GM23338 (cell line): ENCODE results near the gene MDH1. TPM values are rescaled to one million over a fixed set of nuclear protein-coding genes. Genes with fewer than 3 reads are reported as not detected.

Experiments used
- ATAC-seq: fragments of 200-7000 bp; cut with Tn5 transposase; 3 replicates; pipeline ENCODE4 v1.9.1; 2020
- DNase-seq: peaks from one replicate; pipeline ENCODE4 v3.0.0-alpha.2; 2015; ENCODE audit warnings: low spot score
- H2AFZ ChIP-seq: fragments of 200-600 bp; sonication (generic); 2 replicates; pipeline ENCODE4 v1.8.0; 2016; ENCODE audit warnings: antibody characterized with exemption, mild to moderate bottlenecking, moderate library complexity
- H3F3A ChIP-seq: fragments of 200-600 bp; sonication (generic); replicated peaks from 2 replicates; pipeline ENCODE4 v1.8.0; 2017; ENCODE audit warnings: antibody characterized with exemption, mixed run types, low read depth
- H3K27ac ChIP-seq: fragments of 200-600 bp; sonication (generic); 2 replicates; pipeline ENCODE4 v1.6.1; 2016; ENCODE audit warnings: low read depth
- H3K27me3 ChIP-seq: fragments of 200-600 bp; sonication (generic); 2 replicates; pipeline ENCODE4 v1.8.0; 2016; ENCODE audit warnings: mild to moderate bottlenecking, mixed run types, moderate library complexity; ENCODE audit not compliant: insufficient read depth
- H3K36me3 ChIP-seq: fragments of 200-600 bp; sonication (generic); 2 replicates; pipeline ENCODE4 v1.8.0; 2016; ENCODE audit warnings: mild to moderate bottlenecking; ENCODE audit not compliant: insufficient read depth
- H3K4me1 ChIP-seq: fragments of 200-600 bp; sonication (generic); 2 replicates; pipeline ENCODE4 v1.8.0; 2016; ENCODE audit warnings: mild to moderate bottlenecking, moderate library complexity; ENCODE audit not compliant: insufficient read depth
- H3K4me2 ChIP-seq: fragments of 200-600 bp; sonication (generic); 2 replicates; pipeline ENCODE4 v1.7.1; 2017; ENCODE audit warnings: mixed run types
- H3K4me3 ChIP-seq: fragments of 200-600 bp; sonication (generic); 2 replicates; pipeline ENCODE4 v1.6.1; 2016; ENCODE audit warnings: mixed run types
- H3K79me2 ChIP-seq: fragments of 200-600 bp; sonication (generic); replicated peaks from 2 replicates; pipeline ENCODE4 v1.8.0; 2017; ENCODE audit warnings: mild to moderate bottlenecking; ENCODE audit not compliant: insufficient read depth
- H3K9me2 ChIP-seq: fragments of 200-600 bp; sonication (generic); 2 replicates; pipeline ENCODE4 v1.8.0; 2017; ENCODE audit not compliant: insufficient read depth
- H4K20me1 ChIP-seq: fragments of 200-600 bp; sonication (generic); replicated peaks from 2 replicates; pipeline ENCODE4 v1.8.0; 2017; ENCODE audit warnings: mild to moderate bottlenecking; ENCODE audit not compliant: insufficient read depth
- H3K27ac Mint-ChIP-seq: 2 replicates; pipeline ENCODE4 v1.8.0; 2020; ENCODE audit warnings: inconsistent platforms, mild to moderate bottlenecking, moderate library complexity, mixed read lengths
- H3K27me3 Mint-ChIP-seq: 3 replicates; pipeline ENCODE4 v1.8.0; 2022; ENCODE audit warnings: low read depth, mild to moderate bottlenecking, moderate library complexity, mixed read lengths, inconsistent platforms; ENCODE audit not compliant: insufficient read depth, poor library complexity
- H3K36me3 Mint-ChIP-seq: 3 replicates; pipeline ENCODE4 v1.8.0; 2021; ENCODE audit warnings: low read depth, mild to moderate bottlenecking, inconsistent platforms, moderate library complexity, mixed read lengths
- H3K4me1 Mint-ChIP-seq: 3 replicates; pipeline ENCODE4 v1.8.0; 2020; ENCODE audit warnings: mild to moderate bottlenecking, inconsistent platforms, mixed read lengths
- H3K4me3 Mint-ChIP-seq: 3 replicates; pipeline ENCODE4 v1.8.0; 2021; ENCODE audit warnings: moderate library complexity, mild to moderate bottlenecking, inconsistent platforms, mixed read lengths
- H3K9me3 Mint-ChIP-seq: 3 replicates; pipeline ENCODE4 v1.8.0; 2020; ENCODE audit warnings: moderate library complexity, mild to moderate bottlenecking, inconsistent platforms, mixed read lengths
- CREB1 ChIP-seq: fragments of 250-450 bp; sonication (Bioruptor Pico); IDR thresholded peaks from 2 replicates; pipeline ENCODE4 v1.5.0; 2020; ENCODE audit warnings: low read depth, mild to moderate bottlenecking, moderate library complexity
- EZH2 ChIP-seq: fragments of 200-600 bp; sonication (generic); IDR thresholded peaks from one replicate; pipeline ENCODE4 v1.8.0; 2017; ENCODE audit warnings: antibody characterized with exemption, mild to moderate bottlenecking, low read depth; ENCODE audit not compliant: unreplicated experiment
- JUNB ChIP-seq: IDR thresholded peaks from one replicate; pipeline ENCODE4 v1.6.1; 2016; ENCODE audit warnings: antibody characterized with exemption; ENCODE audit not compliant: unreplicated experiment
- NANOG ChIP-seq: IDR thresholded peaks from 2 replicates; pipeline ENCODE4 v1.6.1; 2016; ENCODE audit warnings: antibody characterized with exemption, borderline replicate concordance
- ZNF114 ChIP-seq: fragments of 250-450 bp; sonication (Bioruptor Pico); IDR thresholded peaks from 2 replicates; pipeline ENCODE4 v1.5.0; 2020; ENCODE audit warnings: mild to moderate bottlenecking, moderate library complexity
- polyA plus RNA-seq: library from polyadenylated mRNA; unstranded; fragments of >200 nt; fragmentation: Nextera tagmentation; extraction: Ambion mirVana; gene quantifications from 2 replicates; pipeline ENCODE4 v1.2.1, GENCODE V29; 2016
- total RNA-seq: library from RNA; depleted of rRNA; stranded (reverse); fragments of >200 nt; shearing (Covaris generic); gene quantifications from 2 replicates; pipeline ENCODE4 v1.2.3, GENCODE V29; 2014
- TF ChIP-seq, protein P1 (sequence below): IDR thresholded peaks from one replicate; pipeline ENCODE4 v1.6.1; 2018; ENCODE audit warnings: antibody characterized with exemption; ENCODE audit not compliant: unreplicated experiment
- TF ChIP-seq, protein P2 (sequence below): IDR thresholded peaks from 2 replicates; pipeline ENCODE4 v1.6.1; 2016; ENCODE audit warnings: antibody characterized with exemption
- TF ChIP-seq, protein P3 (sequence below), 2 experiments: fragments of 200-600 bp in 1 of 2; sonication (generic) in 1 of 2; conservative IDR thresholded peaks; 2 replicates each; pipeline versions ENCODE4 v1.5.1 to v1.6.1; 2016 to 2017; ENCODE audit warnings: antibody characterized with exemption in 2 of 2, low read depth in 2 of 2, mild to moderate bottlenecking in 2 of 2, moderate library complexity in 1 of 2

MDH1 gene
- total and polyA plus RNA-seq, 2 experiments from 2014 or later, result 275 to 503 TPM

DNA sequence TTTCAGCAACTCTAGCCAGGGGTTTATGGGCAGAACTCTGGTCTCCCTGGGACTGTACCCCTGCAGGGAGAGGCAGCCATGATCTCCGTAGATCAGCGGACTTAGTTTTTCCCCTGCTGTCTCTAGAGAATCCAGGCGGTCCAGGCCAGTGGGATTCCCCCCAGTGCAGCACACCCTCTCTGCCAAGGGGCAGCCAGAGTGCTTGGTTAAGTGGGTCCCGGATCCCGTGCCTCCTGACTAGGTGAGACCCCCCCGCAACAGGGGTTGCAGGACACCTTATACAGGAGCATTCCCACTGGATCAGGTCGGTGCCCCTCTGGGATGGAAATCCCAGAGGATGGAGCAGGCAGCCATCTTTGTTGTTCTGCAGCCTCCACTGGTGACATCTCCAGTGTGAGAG is 33.5 kb upstream of the MDH1 start:
- Histone ChIP-seq H3K27me3 (no peaks in the 10 kb centered on the region), H3K79me2 (peaks cover 25% of the 10 kb centered on the region), H4K20me1 (no peaks in the 10 kb centered on the region), H3K4me3 (no peak overlapping the region), H3K4me2 (no peak overlapping the region), H3K9me2 (peaks cover 6% of the 10 kb centered on the region; the same call in 1 of the 2 replicates), H3K27ac (no peak overlapping the region), H2AFZ (no peak overlapping the region), H3F3A (0 out of 2 replicates have a peak, but pooled peaks cover under 1% of the 10 kb centered on the region), H3K36me3 (no peaks in the 10 kb centered on the region), H3K4me1 (peaks cover 9% of the 10 kb centered on the region)
- H3K4me3 Mint-ChIP-seq, result no peak overlapping the region; the same call in 2 of the 3 replicates
- DNase-seq (no peak), ATAC-seq (no peak)
- TF ChIP-seq CREB1 (CRISPR knock-in tag), result no peak
- TF ChIP-seq, protein P1, sequence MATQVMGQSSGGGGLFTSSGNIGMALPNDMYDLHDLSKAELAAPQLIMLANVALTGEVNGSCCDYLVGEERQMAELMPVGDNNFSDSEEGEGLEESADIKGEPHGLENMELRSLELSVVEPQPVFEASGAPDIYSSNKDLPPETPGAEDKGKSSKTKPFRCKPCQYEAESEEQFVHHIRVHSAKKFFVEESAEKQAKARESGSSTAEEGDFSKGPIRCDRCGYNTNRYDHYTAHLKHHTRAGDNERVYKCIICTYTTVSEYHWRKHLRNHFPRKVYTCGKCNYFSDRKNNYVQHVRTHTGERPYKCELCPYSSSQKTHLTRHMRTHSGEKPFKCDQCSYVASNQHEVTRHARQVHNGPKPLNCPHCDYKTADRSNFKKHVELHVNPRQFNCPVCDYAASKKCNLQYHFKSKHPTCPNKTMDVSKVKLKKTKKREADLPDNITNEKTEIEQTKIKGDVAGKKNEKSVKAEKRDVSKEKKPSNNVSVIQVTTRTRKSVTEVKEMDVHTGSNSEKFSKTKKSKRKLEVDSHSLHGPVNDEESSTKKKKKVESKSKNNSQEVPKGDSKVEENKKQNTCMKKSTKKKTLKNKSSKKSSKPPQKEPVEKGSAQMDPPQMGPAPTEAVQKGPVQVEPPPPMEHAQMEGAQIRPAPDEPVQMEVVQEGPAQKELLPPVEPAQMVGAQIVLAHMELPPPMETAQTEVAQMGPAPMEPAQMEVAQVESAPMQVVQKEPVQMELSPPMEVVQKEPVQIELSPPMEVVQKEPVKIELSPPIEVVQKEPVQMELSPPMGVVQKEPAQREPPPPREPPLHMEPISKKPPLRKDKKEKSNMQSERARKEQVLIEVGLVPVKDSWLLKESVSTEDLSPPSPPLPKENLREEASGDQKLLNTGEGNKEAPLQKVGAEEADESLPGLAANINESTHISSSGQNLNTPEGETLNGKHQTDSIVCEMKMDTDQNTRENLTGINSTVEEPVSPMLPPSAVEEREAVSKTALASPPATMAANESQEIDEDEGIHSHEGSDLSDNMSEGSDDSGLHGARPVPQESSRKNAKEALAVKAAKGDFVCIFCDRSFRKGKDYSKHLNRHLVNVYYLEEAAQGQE, result no peak
- no peak for TF ChIP-seq JUNB
- H3K9me3 Mint-ChIP-seq, result peaks cover 43% of the 10 kb centered on the region
- peaks cover 11% of the 10 kb centered on the region for H3K4me1 Mint-ChIP-seq
- peaks cover 54% of the 10 kb centered on the region for H3K36me3 Mint-ChIP-seq
- H3K27ac Mint-ChIP-seq, result no peak overlapping the region
- peaks cover 6% of the 10 kb centered on the region for H3K27me3 Mint-ChIP-seq

DNA sequence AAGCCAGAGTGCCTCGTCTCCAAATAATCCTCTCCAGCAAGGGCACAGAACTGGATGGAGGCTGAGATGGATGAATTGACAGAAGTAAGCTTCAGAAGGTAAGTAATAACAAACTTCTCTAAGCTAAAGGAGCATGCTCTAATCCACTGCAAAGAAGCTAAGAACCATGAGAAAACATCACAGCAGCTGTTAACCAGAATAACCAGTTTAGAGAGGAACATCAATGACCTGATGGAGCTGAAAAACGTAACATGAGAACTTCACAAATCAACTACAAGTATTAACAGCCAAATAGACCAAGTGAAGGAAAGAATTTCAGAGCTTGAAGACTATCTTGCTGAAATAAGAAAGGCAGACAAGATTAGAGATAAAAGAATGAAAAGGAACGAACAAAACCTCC is 32.8 kb upstream of the MDH1 start:
- no peaks in the 10 kb centered on the region for H3K27me3 ChIP-seq
- peaks cover 9% of the 10 kb centered on the region for H3K4me1 ChIP-seq
- H3K9me2 ChIP-seq, result peaks cover 6% of the 10 kb centered on the region; the same call in 1 of the 2 replicates
- H2AFZ ChIP-seq, result no peak overlapping the region
- DNase-seq (peak; percentile 25), ATAC-seq (0 out of 3 replicates have a peak, but pooled peaks have one; percentile 27)
- H3K36me3 ChIP-seq, result no peaks in the 10 kb centered on the region
- H3K4me1 Mint-ChIP-seq, result peaks cover 11% of the 10 kb centered on the region
- H3K9me3 Mint-ChIP-seq, result peaks cover 49% of the 10 kb centered on the region
- H4K20me1 ChIP-seq, result no peaks in the 10 kb centered on the region
- peaks cover 8% of the 10 kb centered on the region for H3K27me3 Mint-ChIP-seq
- peaks cover 27% of the 10 kb centered on the region for H3K79me2 ChIP-seq
- no peaks in the 10 kb centered on the region for H3F3A ChIP-seq
- no peak overlapping the region for H3K27ac ChIP-seq
- H3K4me3 Mint-ChIP-seq, result peak overlapping the region; percentile 3; the same call in 1 of the 3 replicates
- H3K27ac Mint-ChIP-seq, result no peak overlapping the region
- no peak overlapping the region for H3K4me3 ChIP-seq
- peaks cover 61% of the 10 kb centered on the region for H3K36me3 Mint-ChIP-seq
- peak overlapping the region; percentile 13 for H3K4me2 ChIP-seq
- TF ChIP-seq CREB1 (CRISPR knock-in tag), result no peak
- TF ChIP-seq, protein P2, sequence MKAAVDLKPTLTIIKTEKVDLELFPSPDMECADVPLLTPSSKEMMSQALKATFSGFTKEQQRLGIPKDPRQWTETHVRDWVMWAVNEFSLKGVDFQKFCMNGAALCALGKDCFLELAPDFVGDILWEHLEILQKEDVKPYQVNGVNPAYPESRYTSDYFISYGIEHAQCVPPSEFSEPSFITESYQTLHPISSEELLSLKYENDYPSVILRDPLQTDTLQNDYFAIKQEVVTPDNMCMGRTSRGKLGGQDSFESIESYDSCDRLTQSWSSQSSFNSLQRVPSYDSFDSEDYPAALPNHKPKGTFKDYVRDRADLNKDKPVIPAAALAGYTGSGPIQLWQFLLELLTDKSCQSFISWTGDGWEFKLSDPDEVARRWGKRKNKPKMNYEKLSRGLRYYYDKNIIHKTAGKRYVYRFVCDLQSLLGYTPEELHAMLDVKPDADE, result no peak
- TF ChIP-seq, protein P3, sequence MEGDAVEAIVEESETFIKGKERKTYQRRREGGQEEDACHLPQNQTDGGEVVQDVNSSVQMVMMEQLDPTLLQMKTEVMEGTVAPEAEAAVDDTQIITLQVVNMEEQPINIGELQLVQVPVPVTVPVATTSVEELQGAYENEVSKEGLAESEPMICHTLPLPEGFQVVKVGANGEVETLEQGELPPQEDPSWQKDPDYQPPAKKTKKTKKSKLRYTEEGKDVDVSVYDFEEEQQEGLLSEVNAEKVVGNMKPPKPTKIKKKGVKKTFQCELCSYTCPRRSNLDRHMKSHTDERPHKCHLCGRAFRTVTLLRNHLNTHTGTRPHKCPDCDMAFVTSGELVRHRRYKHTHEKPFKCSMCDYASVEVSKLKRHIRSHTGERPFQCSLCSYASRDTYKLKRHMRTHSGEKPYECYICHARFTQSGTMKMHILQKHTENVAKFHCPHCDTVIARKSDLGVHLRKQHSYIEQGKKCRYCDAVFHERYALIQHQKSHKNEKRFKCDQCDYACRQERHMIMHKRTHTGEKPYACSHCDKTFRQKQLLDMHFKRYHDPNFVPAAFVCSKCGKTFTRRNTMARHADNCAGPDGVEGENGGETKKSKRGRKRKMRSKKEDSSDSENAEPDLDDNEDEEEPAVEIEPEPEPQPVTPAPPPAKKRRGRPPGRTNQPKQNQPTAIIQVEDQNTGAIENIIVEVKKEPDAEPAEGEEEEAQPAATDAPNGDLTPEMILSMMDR (conservative IDR thresholded peaks at IDR 0.05; ENCODE audit: low read depth in 2 of 2), result no peak
- TF ChIP-seq NANOG, result no peak
- TF ChIP-seq, protein P1, result no peak
- TF ChIP-seq EZH2, result no peak
- no peak for TF ChIP-seq JUNB
- no peak for TF ChIP-seq ZNF114
